PC-9 (cell line): ENCODE measurements around the gene CDK6. TPM values are rescaled to one million over a fixed set of nuclear protein-coding genes. Genes with fewer than 3 reads are reported as not detected.

Experiments used
- BruUV-seq: library from RNA; stranded (reverse); fragments of 400-500 nt; replicated peaks from 2 replicates; lab custom pipeline; 2021; lab: Mats Ljungman, UMichigan
- CTCF ChIA-PET: fragments of 300-600 bp; sonication (Branson Sonifier 250); formaldehyde crosslinking; loops from one replicate; lab custom pipeline; 2022; ENCODE audit warnings: antibody characterized with exemption; lab: Charles Lee
- POLR2A ChIA-PET: fragments of 300-600 bp; sonication (Branson Sonifier 250); formaldehyde crosslinking; loops from one replicate; lab custom pipeline; 2022; ENCODE audit warnings: antibody characterized with exemption; ENCODE audit not compliant: unreplicated experiment; lab: Charles Lee
- DNase-seq, 2 experiments: peaks; one replicate each; pipeline versions ENCODE4 v3.0.0 to v3.0.0-alpha.2; 2015 to 2022; ENCODE audit warnings: mixed read lengths in 1 of 2
- H2AFZ ChIP-seq: fragments of 200-600 bp; sonication (generic); 2 replicates; pipeline ENCODE4 v1.8.1; 2017; ENCODE audit warnings: antibody characterized with exemption
- H3F3A ChIP-seq: fragments of 200-600 bp; sonication (generic); 2 replicates; pipeline ENCODE4 v1.8.1; 2017; ENCODE audit warnings: antibody characterized with exemption, mild to moderate bottlenecking, low read depth; ENCODE audit not compliant: insufficient read depth
- H3K27ac ChIP-seq: fragments of 200-600 bp; sonication (generic); 2 replicates; pipeline ENCODE4 v1.6.1; 2016; ENCODE audit warnings: mixed run types
- H3K27me3 ChIP-seq: fragments of 200-600 bp; sonication (generic); 2 replicates; pipeline ENCODE4 v1.6.1; 2016; ENCODE audit warnings: low read depth, mixed run types; ENCODE audit not compliant: insufficient read depth
- H3K36me3 ChIP-seq: fragments of 200-600 bp; sonication (generic); 2 replicates; pipeline ENCODE4 v1.6.1; 2016; ENCODE audit warnings: low read depth, mixed run types
- H3K4me1 ChIP-seq: fragments of 200-600 bp; sonication (generic); replicated peaks from 2 replicates; pipeline ENCODE4 v1.6.1; 2016; ENCODE audit warnings: mixed run types; ENCODE audit not compliant: insufficient read depth
- H3K4me2 ChIP-seq: fragments of 200-600 bp; sonication (generic); 2 replicates; pipeline ENCODE4 v1.6.1; 2017; ENCODE audit warnings: mixed run types
- H3K4me3 ChIP-seq: fragments of 200-600 bp; sonication (generic); 2 replicates; pipeline ENCODE4 v1.6.1; 2016; ENCODE audit warnings: mixed run types
- H3K79me2 ChIP-seq: fragments of 200-600 bp; sonication (generic); 2 replicates; pipeline ENCODE4 v1.6.1; 2017; ENCODE audit warnings: low read depth, mixed run types
- H3K9me2 ChIP-seq: fragments of 200-600 bp; sonication (generic); 2 replicates; pipeline ENCODE4 v1.8.1; 2017; ENCODE audit warnings: mild to moderate bottlenecking; ENCODE audit not compliant: insufficient read depth
- H3K9me3 ChIP-seq: fragments of 200-600 bp; sonication (generic); 2 replicates; pipeline ENCODE4 v1.8.1; 2016; ENCODE audit warnings: low read depth; ENCODE audit not compliant: insufficient read depth
- H4K20me1 ChIP-seq: fragments of 200-600 bp; sonication (generic); 2 replicates; pipeline ENCODE4 v1.8.1; 2017; ENCODE audit not compliant: insufficient read depth
- EZH2 ChIP-seq: fragments of 200-600 bp; sonication (generic); IDR thresholded peaks from 2 replicates; pipeline ENCODE4 v1.8.0; 2017; ENCODE audit warnings: antibody characterized with exemption, low read depth
- intact Hi-C: fragments of 100-400 bp; cut with micrococcal nuclease; formaldehyde crosslinking; loops from one replicate; pipeline ENCODE4 v1.10.0; 2022; ENCODE audit not compliant: unreplicated experiment
- total RNA-seq: library from RNA; stranded (reverse); gene quantifications from 2 replicates; pipeline ENCODE4 v1.2.3, GENCODE V29; 2021
- TF ChIP-seq, protein P1 (sequence below): fragments of 200-600 bp; sonication (generic); conservative IDR thresholded peaks from 2 replicates; pipeline ENCODE4 v1.6.1; 2017; ENCODE audit warnings: mixed run types, antibody characterized with exemption, mild to moderate bottlenecking, moderate library complexity

Gene CDK6
- total RNA-seq, 1 experiment from 2014 or later = 49.5 TPM

DNA sequence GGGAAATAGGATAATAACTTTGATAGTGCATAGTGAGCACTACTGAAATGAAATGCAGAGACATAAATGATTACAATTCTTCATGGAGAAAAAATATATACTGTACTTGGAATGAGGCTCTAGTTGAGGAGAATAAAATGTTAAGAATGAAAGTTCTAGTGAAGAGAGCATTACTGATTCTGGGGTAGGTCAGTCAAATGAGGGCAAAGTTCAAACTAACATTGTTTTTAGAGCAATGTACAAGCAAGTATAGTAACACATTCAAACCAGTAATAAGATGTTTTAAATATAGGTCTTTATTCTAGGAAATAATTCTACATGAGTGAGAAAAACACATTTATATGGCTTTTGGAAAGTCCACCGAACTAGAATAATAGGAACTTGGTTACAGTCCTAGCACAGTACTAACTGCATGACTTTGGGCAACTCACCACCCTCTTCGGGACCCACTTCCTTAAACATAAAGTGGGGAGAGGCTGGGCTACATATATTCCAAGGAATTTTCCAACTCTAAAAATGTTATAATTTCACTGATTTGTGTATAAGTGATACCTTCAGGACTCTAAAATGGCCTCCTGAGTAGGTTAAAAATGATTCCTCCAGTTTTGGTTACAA is 86.4 kb downstream of the CDK6 start:
- H3K27me3 ChIP-seq = no peaks in the 10 kb centered on the region
- peaks cover 17% of the 10 kb centered on the region for H3F3A ChIP-seq
- intact Hi-C loops = no loop called here
- no peaks in the 10 kb centered on the region for H3K36me3 ChIP-seq
- DNase-seq = no peak
- no TSS peak for BruUV-seq
- CTCF ChIA-PET = no interaction called here
- peaks cover 28% of the 10 kb centered on the region for H3K79me2 ChIP-seq
- no peaks in the 10 kb centered on the region for H3K9me2 ChIP-seq
- H3K4me3 ChIP-seq = no peak overlapping the region
- H3K27ac ChIP-seq = no peak overlapping the region
- H2AFZ ChIP-seq = no peak overlapping the region
- POLR2A ChIA-PET = no interaction called here
- no peaks in the 10 kb centered on the region for H4K20me1 ChIP-seq
- TF ChIP-seq, protein P1, sequence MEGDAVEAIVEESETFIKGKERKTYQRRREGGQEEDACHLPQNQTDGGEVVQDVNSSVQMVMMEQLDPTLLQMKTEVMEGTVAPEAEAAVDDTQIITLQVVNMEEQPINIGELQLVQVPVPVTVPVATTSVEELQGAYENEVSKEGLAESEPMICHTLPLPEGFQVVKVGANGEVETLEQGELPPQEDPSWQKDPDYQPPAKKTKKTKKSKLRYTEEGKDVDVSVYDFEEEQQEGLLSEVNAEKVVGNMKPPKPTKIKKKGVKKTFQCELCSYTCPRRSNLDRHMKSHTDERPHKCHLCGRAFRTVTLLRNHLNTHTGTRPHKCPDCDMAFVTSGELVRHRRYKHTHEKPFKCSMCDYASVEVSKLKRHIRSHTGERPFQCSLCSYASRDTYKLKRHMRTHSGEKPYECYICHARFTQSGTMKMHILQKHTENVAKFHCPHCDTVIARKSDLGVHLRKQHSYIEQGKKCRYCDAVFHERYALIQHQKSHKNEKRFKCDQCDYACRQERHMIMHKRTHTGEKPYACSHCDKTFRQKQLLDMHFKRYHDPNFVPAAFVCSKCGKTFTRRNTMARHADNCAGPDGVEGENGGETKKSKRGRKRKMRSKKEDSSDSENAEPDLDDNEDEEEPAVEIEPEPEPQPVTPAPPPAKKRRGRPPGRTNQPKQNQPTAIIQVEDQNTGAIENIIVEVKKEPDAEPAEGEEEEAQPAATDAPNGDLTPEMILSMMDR = no peak
- TF ChIP-seq EZH2 = no peak
- peaks cover 28% of the 10 kb centered on the region for H3K4me1 ChIP-seq
- H3K4me2 ChIP-seq = no peak overlapping the region
- H3K9me3 ChIP-seq = peaks cover 13% of the 10 kb centered on the region; the same call in 1 of the 2 replicates

DNA sequence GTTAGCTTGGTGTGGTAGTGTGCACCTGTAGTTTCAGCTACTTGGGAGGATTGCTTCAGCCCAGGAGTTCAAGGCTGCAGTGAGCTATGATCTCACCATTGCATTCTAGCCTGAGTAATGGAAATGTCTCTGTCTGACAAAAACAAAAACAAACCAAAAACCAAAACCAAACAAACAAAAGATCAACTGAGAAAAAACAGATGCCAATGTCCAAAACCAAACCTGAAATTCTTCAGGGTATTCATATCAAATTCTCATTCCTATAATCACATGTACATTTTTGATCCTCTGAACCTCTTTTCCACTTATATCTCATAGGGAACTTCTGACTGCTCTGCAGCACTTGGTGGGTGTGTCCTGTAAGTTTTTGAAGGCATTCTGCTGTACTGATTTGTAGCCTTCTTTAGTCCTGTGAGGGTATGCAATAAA is 87.0 kb downstream of the CDK6 start:
- Histone ChIP-seq H3K27me3 (no peaks in the 10 kb centered on the region), H3K9me3 (peaks cover 13% of the 10 kb centered on the region; the same call in 1 of the 2 replicates), H3K9me2 (no peaks in the 10 kb centered on the region), H3K4me1 (peaks cover 28% of the 10 kb centered on the region), H3K36me3 (no peaks in the 10 kb centered on the region), H3K79me2 (peaks cover 28% of the 10 kb centered on the region), H3F3A (peaks cover 17% of the 10 kb centered on the region), H4K20me1 (no peaks in the 10 kb centered on the region), H3K4me3 (no peak overlapping the region), H3K27ac (no peak overlapping the region), H3K4me2 (no peak overlapping the region), H2AFZ (no peak overlapping the region)
- POLR2A ChIA-PET = no interaction called here
- intact Hi-C loops = no loop called here
- BruUV-seq = no TSS peak
- TF ChIP-seq EZH2 = no peak
- TF ChIP-seq, protein P1 = no peak
- CTCF ChIA-PET = no interaction called here
- DNase-seq = no peak

GRCh38 chr7:92748495-92748894 is 87.9 kb downstream of the CDK6 start:
- intact Hi-C loops = no loop called here
- H3K4me3 ChIP-seq = no peak overlapping the region

More at GRCh38 chr7:92748495-92748894, 87.9 kb downstream of the CDK6 start:
- no TSS peak for BruUV-seq
- peaks cover 21% of the 10 kb centered on the region for H3K4me1 ChIP-seq
- no peaks in the 10 kb centered on the region for H3K9me2 ChIP-seq
- no peaks in the 10 kb centered on the region for H3K27me3 ChIP-seq
- no peak overlapping the region for H3K4me2 ChIP-seq
- H3K79me2 ChIP-seq = peaks cover 28% of the 10 kb centered on the region
- no peak for DNase-seq
- H2AFZ ChIP-seq = no peak overlapping the region
- ChIA-PET CTCF (no interaction called here), POLR2A (no interaction called here)
- no peak overlapping the region for H3K27ac ChIP-seq
- TF ChIP-seq, protein P1 = no peak
- no peak for TF ChIP-seq EZH2
- H3K9me3 ChIP-seq = peaks cover 13% of the 10 kb centered on the region; the same call in 1 of the 2 replicates
- peaks cover 17% of the 10 kb centered on the region for H3F3A ChIP-seq
- H3K36me3 ChIP-seq = no peaks in the 10 kb centered on the region
- H4K20me1 ChIP-seq = no peaks in the 10 kb centered on the region
